ENCODE results near the gene ATAD1.
A peak's percentile ranks its signal among the peaks of the same experiment; 100 is the strongest.

The ATAD1 gene, protein sequence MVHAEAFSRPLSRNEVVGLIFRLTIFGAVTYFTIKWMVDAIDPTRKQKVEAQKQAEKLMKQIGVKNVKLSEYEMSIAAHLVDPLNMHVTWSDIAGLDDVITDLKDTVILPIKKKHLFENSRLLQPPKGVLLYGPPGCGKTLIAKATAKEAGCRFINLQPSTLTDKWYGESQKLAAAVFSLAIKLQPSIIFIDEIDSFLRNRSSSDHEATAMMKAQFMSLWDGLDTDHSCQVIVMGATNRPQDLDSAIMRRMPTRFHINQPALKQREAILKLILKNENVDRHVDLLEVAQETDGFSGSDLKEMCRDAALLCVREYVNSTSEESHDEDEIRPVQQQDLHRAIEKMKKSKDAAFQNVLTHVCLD

DNA sequence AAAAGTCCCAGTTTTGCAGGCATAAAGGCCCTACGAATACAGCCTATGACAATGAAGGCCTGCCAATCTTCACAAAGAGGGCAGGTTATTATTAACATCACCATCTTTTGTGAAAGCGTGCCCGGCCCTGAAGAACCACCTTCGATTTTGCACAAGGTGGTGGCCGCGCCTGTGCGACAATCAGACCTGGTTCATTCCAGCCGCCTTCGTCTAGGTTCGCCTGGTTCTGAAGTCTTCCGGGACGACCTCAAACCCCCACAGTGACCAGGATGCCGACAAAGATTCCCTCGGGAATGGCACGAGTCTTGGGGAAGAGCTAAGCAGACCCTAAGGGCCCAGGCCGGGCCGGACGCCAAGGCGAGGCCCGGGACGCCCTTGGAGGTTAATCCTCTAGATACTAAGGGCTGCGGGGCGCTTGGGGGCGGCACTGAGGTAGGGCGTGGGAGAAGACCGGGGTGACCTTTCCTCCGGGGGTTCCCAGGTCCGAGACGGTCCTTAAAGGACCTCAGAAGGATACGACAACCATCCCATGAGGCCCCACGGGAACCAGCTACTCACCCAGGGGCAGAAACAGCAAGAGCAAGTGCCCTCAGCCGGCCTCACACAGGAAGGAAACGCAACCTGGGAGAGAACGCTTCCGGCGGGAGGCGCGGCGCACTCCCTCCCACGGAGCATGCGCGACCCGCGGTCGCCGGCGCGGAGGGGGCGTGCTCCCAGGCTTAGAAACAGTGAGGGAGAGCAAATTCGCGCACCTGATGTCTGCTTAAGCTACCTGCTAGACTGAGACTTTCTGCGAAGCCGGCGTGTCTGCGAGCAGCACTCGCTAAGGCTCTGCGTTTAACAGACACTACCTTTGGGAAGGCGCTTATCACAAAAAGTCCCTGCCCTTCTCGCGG, at the start of gene ATAD1:
ATAD1 (minus strand) TSS at position 618 of the 896 bp plus-strand sequence. CDS start 3,627 bp downstream, outside the sequence.
- TF ChIP-seq, protein P1, sequence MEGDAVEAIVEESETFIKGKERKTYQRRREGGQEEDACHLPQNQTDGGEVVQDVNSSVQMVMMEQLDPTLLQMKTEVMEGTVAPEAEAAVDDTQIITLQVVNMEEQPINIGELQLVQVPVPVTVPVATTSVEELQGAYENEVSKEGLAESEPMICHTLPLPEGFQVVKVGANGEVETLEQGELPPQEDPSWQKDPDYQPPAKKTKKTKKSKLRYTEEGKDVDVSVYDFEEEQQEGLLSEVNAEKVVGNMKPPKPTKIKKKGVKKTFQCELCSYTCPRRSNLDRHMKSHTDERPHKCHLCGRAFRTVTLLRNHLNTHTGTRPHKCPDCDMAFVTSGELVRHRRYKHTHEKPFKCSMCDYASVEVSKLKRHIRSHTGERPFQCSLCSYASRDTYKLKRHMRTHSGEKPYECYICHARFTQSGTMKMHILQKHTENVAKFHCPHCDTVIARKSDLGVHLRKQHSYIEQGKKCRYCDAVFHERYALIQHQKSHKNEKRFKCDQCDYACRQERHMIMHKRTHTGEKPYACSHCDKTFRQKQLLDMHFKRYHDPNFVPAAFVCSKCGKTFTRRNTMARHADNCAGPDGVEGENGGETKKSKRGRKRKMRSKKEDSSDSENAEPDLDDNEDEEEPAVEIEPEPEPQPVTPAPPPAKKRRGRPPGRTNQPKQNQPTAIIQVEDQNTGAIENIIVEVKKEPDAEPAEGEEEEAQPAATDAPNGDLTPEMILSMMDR (IDR thresholded peaks at IDR 0.05) = peak; percentile 26
- Histone ChIP-seq H3K4me3 (ENCODE audit: low read depth, low read length) (peak within 1 kb of the TSS; percentile 89), H3K79me2 (peaks cover 28% of the 10 kb centered on the region), H3K4me2 (ENCODE audit: low read length) (peak within 1 kb of the TSS; percentile 96), H3K9ac (peak within 1 kb of the TSS; percentile 82), H3K27me3 (ENCODE audit: control insufficient read depth, insufficient read depth, low read length) (no peaks in the 10 kb centered on the region), H2AFZ (peak within 1 kb of the TSS; percentile 94), H3K36me3 (ENCODE audit: control insufficient read depth, insufficient read depth, low read length) (no peaks in the 10 kb centered on the region), H3K4me1 (peaks cover 10% of the 10 kb centered on the region), H3K27ac (peak within 1 kb of the TSS; percentile 92), H3K9me3 (ENCODE audit: control insufficient read depth, low read length) (no peaks in the 10 kb centered on the region)

DNA sequence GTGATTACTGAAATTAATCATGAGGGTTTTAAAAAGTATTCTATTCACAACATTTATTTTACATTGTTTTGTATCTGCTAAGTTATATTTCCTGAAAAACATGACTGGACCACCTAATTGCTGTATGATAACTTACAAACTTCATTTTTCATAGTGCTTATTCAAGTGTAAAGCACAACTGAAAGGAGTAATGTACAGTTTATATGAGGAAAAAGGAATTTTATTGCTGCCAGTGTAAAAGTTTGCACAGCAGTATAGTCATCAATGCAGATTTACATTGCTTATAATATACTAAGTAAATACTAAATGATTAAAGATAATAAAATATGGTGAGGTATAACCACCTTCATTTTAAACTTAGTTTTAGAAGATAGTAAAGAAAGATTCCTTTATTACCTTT, 49.4 kb upstream of the ATAD1 start:
- H3K36me3 ChIP-seq (ENCODE audit: control insufficient read depth, insufficient read depth, low read length) = no peaks in the 10 kb centered on the region
- TF ChIP-seq, protein P1 (IDR thresholded peaks at IDR 0.05) = no peak
- H3K4me1 ChIP-seq = peaks cover 10% of the 10 kb centered on the region
- H3K79me2 ChIP-seq = peaks cover 26% of the 10 kb centered on the region
- no peak overlapping the region for H3K9ac ChIP-seq
- peak overlapping the region; percentile 58 for H3K4me2 ChIP-seq (ENCODE audit: low read length)
- no peaks in the 10 kb centered on the region for H3K27me3 ChIP-seq (ENCODE audit: control insufficient read depth, insufficient read depth, low read length)
- no peak overlapping the region for H3K27ac ChIP-seq
- H3K9me3 ChIP-seq (ENCODE audit: control insufficient read depth, low read length) = no peaks in the 10 kb centered on the region
- no peak overlapping the region for H2AFZ ChIP-seq
- H3K4me3 ChIP-seq (ENCODE audit: low read depth, low read length) = peak overlapping the region; percentile 86

DNA sequence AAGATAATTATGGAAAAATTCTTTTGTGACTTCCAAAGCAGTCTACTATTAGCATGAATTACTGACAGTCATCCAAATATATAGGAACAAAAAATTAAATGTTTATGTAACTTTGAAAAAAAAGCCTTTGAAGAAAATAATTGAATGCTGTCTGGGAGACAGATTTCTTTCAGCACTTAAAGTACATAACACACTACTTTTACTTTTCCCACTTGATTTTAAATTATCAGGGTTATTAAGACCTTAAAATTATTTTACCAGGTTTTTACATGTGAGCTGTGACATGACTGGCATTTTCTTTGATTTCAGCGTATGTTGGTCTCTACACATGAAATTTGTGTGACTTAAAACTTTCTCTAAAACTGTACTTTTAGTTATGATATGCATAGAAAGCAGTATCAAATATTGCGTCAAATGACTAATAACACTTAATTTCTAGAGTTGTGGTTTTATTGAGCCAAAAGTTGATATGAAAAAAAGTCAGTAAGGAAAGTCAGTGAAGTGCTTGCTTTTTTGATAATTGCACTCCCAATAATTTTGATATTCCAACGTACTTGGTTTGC, 48.5 kb upstream of the ATAD1 start:
- Histone ChIP-seq H3K9ac (no peak overlapping the region), H3K4me3 (ENCODE audit: low read depth, low read length) (peak overlapping the region; percentile 86), H3K4me1 (peaks cover 12% of the 10 kb centered on the region), H3K79me2 (peaks cover 22% of the 10 kb centered on the region), H3K9me3 (ENCODE audit: control insufficient read depth, low read length) (no peaks in the 10 kb centered on the region), H3K27me3 (ENCODE audit: control insufficient read depth, insufficient read depth, low read length) (no peaks in the 10 kb centered on the region), H3K27ac (peak overlapping the region; percentile 36), H2AFZ (no peak overlapping the region), H3K36me3 (ENCODE audit: control insufficient read depth, insufficient read depth, low read length) (no peaks in the 10 kb centered on the region), H3K4me2 (ENCODE audit: low read length) (peak overlapping the region; percentile 58)
- TF ChIP-seq, protein P1 (IDR thresholded peaks at IDR 0.05) = no peak

DNA sequence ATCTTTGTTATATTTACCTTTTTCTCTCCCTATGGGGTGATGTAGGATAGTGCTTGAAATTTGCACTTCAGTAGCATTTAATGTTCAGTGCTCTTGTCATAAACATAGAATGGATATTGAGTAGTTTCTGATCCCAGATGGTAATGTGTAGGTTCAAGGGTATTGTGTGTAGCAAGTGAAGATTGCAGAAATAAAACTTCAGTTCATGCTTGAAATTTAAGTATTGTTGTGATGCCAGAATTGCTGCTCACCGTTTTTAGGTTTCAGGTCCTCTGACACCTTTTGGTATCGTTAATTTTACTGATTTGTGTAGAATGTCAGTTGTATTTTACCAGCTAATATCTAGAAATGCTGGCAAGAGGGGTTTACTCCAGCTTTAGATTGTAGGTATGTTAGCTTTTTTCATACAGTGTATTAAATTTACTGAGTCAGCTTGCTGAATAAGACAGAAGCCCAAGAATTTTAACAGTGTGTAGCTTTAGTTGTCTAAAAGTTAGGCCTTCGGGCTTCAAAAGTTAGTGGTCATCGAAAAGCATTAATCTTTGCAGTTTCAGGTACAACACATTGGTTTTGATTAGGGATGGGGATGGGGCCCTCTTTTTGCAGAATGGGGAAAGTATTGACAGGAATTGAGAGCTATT, 47.3 kb upstream of the ATAD1 start:
- Histone ChIP-seq H3K9ac (no peak overlapping the region), H3K9me3 (ENCODE audit: control insufficient read depth, low read length) (no peaks in the 10 kb centered on the region), H3K27me3 (ENCODE audit: control insufficient read depth, insufficient read depth, low read length) (no peaks in the 10 kb centered on the region), H3K36me3 (ENCODE audit: control insufficient read depth, insufficient read depth, low read length) (no peaks in the 10 kb centered on the region), H3K79me2 (peaks cover 15% of the 10 kb centered on the region), H2AFZ (no peak overlapping the region), H3K27ac (peak overlapping the region; percentile 97), H3K4me2 (ENCODE audit: low read length) (peak overlapping the region; percentile 58), H3K4me3 (ENCODE audit: low read depth, low read length) (peak overlapping the region; percentile 86), H3K4me1 (peaks cover 13% of the 10 kb centered on the region)
- TF ChIP-seq, protein P1 (IDR thresholded peaks at IDR 0.05) = no peak
